HCT116 (cell line): ENCODE results near the gene CCDC197.

Source experiments
- CTCF ChIP-seq, 3 experiments: fragments of 200-600 bp in 1 of 3; sonication (generic) in 1 of 3; IDR thresholded peaks in 2 of 3; conservative IDR thresholded peaks in 1 of 3; 2 replicates each; pipeline ENCODE4 v1.5.1; 2012 to 2017; ENCODE audit warnings: low read depth in 2 of 3, low read length in 2 of 3, antibody characterized with exemption in 1 of 3, borderline replicate concordance in 1 of 3, control low read depth in 1 of 3, mild to moderate bottlenecking in 1 of 3, mixed read lengths in 1 of 3, mixed run types in 1 of 3, moderate library complexity in 1 of 3; ENCODE audit not compliant: insufficient read depth in 1 of 3
- EZH2 ChIP-seq: fragments of 200-600 bp; sonication (generic); IDR thresholded peaks from 2 replicates; pipeline ENCODE4 v1.6.1; 2017; ENCODE audit warnings: antibody characterized with exemption, mixed run types
- FOSL1 ChIP-seq: IDR thresholded peaks from 2 replicates; pipeline ENCODE4 v1.6.1; 2012; ENCODE audit warnings: low read depth
- MAX ChIP-seq: IDR thresholded peaks from 2 replicates; pipeline ENCODE4 v1.6.1; 2012
- POLR2A ChIP-seq: IDR thresholded peaks from 2 replicates; pipeline ENCODE4 v1.7.0; 2011; ENCODE audit warnings: borderline replicate concordance; ENCODE audit not compliant: insufficient read depth, insufficient read length; ENCODE audit errors: extremely low read depth
- POLR2AphosphoS5 ChIP-seq: IDR thresholded peaks from 2 replicates; pipeline ENCODE4 v1.6.1; 2011; ENCODE audit warnings: mild to moderate bottlenecking, low read depth, low read length, moderate library complexity
- RAD21 ChIP-seq: IDR thresholded peaks from 2 replicates; pipeline ENCODE4 v1.6.1; 2012; ENCODE audit warnings: low read depth, mild to moderate bottlenecking
- SIN3A ChIP-seq: IDR thresholded peaks from 2 replicates; pipeline ENCODE4 v1.6.1; 2012; ENCODE audit warnings: low read depth
- SRF ChIP-seq: IDR thresholded peaks from 2 replicates; pipeline ENCODE4 v1.6.1; 2012; ENCODE audit warnings: low read depth
- YY1 ChIP-seq: IDR thresholded peaks from 2 replicates; pipeline ENCODE4 v1.6.1; 2011; ENCODE audit warnings: low read length, low read depth, moderate library complexity, mild to moderate bottlenecking; ENCODE audit not compliant: insufficient replicate concordance; ENCODE audit errors: extremely low read depth
- ZBTB33 ChIP-seq: IDR thresholded peaks from 2 replicates; pipeline ENCODE4 v1.6.1; 2011; ENCODE audit warnings: mild to moderate bottlenecking, low read length, moderate library complexity; ENCODE audit not compliant: insufficient replicate concordance; ENCODE audit errors: extremely low read depth
- ZNF274 ChIP-seq: fragments of 200-500 bp; sonication (Bioruptor generic); IDR thresholded peaks from 2 replicates; pipeline ENCODE4 v1.6.1; 2014; ENCODE audit warnings: mild to moderate bottlenecking, low read depth, low read length, inconsistent platforms

- TF ChIP-seq SRF = no peak
- no peak for TF ChIP-seq CTCF (IDR thresholded peaks at IDR 0.05 in 2 of 3, conservative IDR thresholded peaks at IDR 0.05 in 1 of 3; ENCODE audit: borderline replicate concordance in 1 of 3, insufficient read depth in 1 of 3, low read depth in 2 of 3, low read length in 2 of 3)
- TF ChIP-seq ZBTB33 = no peak
- no peak for TF ChIP-seq POLR2A
- no peak for TF ChIP-seq FOSL1
- no peak for TF ChIP-seq ZNF274
- no peak for TF ChIP-seq EZH2
- TF ChIP-seq YY1 = no peak
- no peak for TF ChIP-seq POLR2AphosphoS5
- TF ChIP-seq MAX = no peak
- TF ChIP-seq RAD21 = no peak
- no peak for TF ChIP-seq SIN3A
Measured at GRCh38 chr14:93957751-93958566, 39.1 kb upstream of the CCDC197 start.
